Neuronal stem cell (in vitro differentiated cells): ENCODE data around the gene WHRN.

Source experiments
- DNase-seq: peaks from one replicate; pipeline ENCODE4 v3.0.0-alpha.2; 2013; ENCODE audit warnings: low spot score
- H2AFZ ChIP-seq: one replicate; pipeline ENCODE4 v1.6.1; 2013; ENCODE audit warnings: mild to moderate bottlenecking, low read length, inconsistent platforms
- H2AK5ac ChIP-seq: 2 replicates; pipeline ENCODE4 v1.6.1; 2013; ENCODE audit warnings: low read depth, mild to moderate bottlenecking, inconsistent platforms, low read length, moderate library complexity, mixed read lengths
- H2BK120ac ChIP-seq: 2 replicates; pipeline ENCODE4 v1.6.1; 2013; ENCODE audit warnings: low read depth, mild to moderate bottlenecking, inconsistent platforms, low read length, moderate library complexity, mixed read lengths
- H2BK12ac ChIP-seq: one replicate; pipeline ENCODE4 v1.6.1; 2013; ENCODE audit warnings: low read length, inconsistent platforms
- H2BK15ac ChIP-seq: 2 replicates; pipeline ENCODE4 v1.6.1; 2013; ENCODE audit warnings: mild to moderate bottlenecking, low read length, inconsistent platforms, mixed read lengths
- H2BK5ac ChIP-seq: one replicate; pipeline ENCODE4 v1.6.1; 2013; ENCODE audit warnings: inconsistent platforms, mild to moderate bottlenecking, low read length, moderate library complexity
- H3K14ac ChIP-seq: one replicate; pipeline ENCODE4 v1.6.1; 2013; ENCODE audit warnings: low read length, inconsistent platforms
- H3K18ac ChIP-seq: 2 replicates; pipeline ENCODE4 v1.6.1; 2013; ENCODE audit warnings: low read length, inconsistent platforms
- H3K23ac ChIP-seq: 2 replicates; pipeline ENCODE4 v1.6.1; 2013; ENCODE audit warnings: low read depth, mild to moderate bottlenecking, mixed read lengths, low read length, inconsistent platforms; ENCODE audit not compliant: poor library complexity
- H3K27ac ChIP-seq: replicated peaks from 3 replicates; pipeline ENCODE4 v1.5.1; 2013; ENCODE audit warnings: low read length, inconsistent platforms
- H3K27me3 ChIP-seq, 3 experiments: 2 replicates each; pipeline ENCODE4 v1.6.1; 2013; ENCODE audit warnings: low read length in 3 of 3, mild to moderate bottlenecking in 2 of 3, inconsistent platforms in 1 of 3, low read depth in 1 of 3, mixed read lengths in 1 of 3, moderate library complexity in 1 of 3; ENCODE audit not compliant: control insufficient read depth in 3 of 3, insufficient read depth in 3 of 3
- H3K36me3 ChIP-seq, 2 donors: replicated peaks in 1 of 2; 2 replicates each; pipeline ENCODE4 v1.6.1; 2013; ENCODE audit warnings: low read length in 2 of 2; ENCODE audit not compliant: control insufficient read depth in 2 of 2, insufficient read depth in 2 of 2
- H3K4ac ChIP-seq: 2 replicates; pipeline ENCODE4 v1.6.1; 2013; ENCODE audit warnings: inconsistent platforms, mild to moderate bottlenecking, low read length, moderate library complexity
- H3K4me1 ChIP-seq, 2 donors: 1 replicate in 1 of 2; 2 replicates in 1 of 2; pipeline ENCODE4 v1.6.1; 2013; ENCODE audit warnings: low read length in 2 of 2, low read depth in 1 of 2; ENCODE audit not compliant: control insufficient read depth in 2 of 2, insufficient read depth in 1 of 2
- H3K4me2 ChIP-seq: one replicate; pipeline ENCODE4 v1.6.1; 2013; ENCODE audit warnings: mild to moderate bottlenecking, low read length, inconsistent platforms; ENCODE audit not compliant: insufficient read depth, poor library complexity, severe bottlenecking
- H3K4me3 ChIP-seq, 2 donors: 2 replicates each; pipeline ENCODE4 v1.5.1; 2013; ENCODE audit warnings: low read length in 2 of 2, mild to moderate bottlenecking in 2 of 2, inconsistent platforms in 1 of 2, moderate library complexity in 1 of 2
- H3K79me1 ChIP-seq: one replicate; pipeline ENCODE4 v1.6.1; 2013; ENCODE audit warnings: low read depth, mild to moderate bottlenecking, inconsistent platforms, low read length, moderate library complexity
- H3K9ac ChIP-seq: one replicate; pipeline ENCODE4 v1.6.1; 2013; ENCODE audit warnings: mild to moderate bottlenecking, low read depth, low read length, inconsistent platforms; ENCODE audit not compliant: poor library complexity
- H3K9me3 ChIP-seq, 2 donors: replicated peaks in 1 of 2; 2 replicates each; pipeline versions ENCODE3 to v1.6.1; 2013; ENCODE audit warnings: low read length in 2 of 2, mild to moderate bottlenecking in 2 of 2, inconsistent platforms in 1 of 2, low read depth in 1 of 2, mixed read lengths in 1 of 2, moderate library complexity in 1 of 2; ENCODE audit not compliant: control insufficient read depth in 2 of 2, insufficient read depth in 1 of 2
- H4K8ac ChIP-seq: one replicate; pipeline ENCODE4 v1.6.1; 2013; ENCODE audit warnings: low read depth, mild to moderate bottlenecking, inconsistent platforms, low read length, moderate library complexity
- H4K91ac ChIP-seq: one replicate; pipeline ENCODE4 v1.6.1; 2013; ENCODE audit warnings: low read length, low read depth, mild to moderate bottlenecking, inconsistent platforms; ENCODE audit not compliant: poor library complexity
- WGBS, 2 donors: extraction: QIAGEN DNeasy Blood & Tissue Kit; methylation state at CpG; one replicate each; pipeline ENCODE4 v1.1.7; 2013; ENCODE audit warnings: missing lambda C conversion rate in 2 of 2, mixed read lengths in 1 of 2; ENCODE audit not compliant: insufficient read length in 2 of 2, insufficient replicate concordance in 1 of 2; ENCODE audit errors: extremely low coverage in 2 of 2; 5-methylcytosine and 5-hydroxymethylcytosine counted together

The WHRN gene

GRCh38 chr9:114478871-114479270 lies 26.4 kb downstream of the WHRN start:
- Histone ChIP-seq H2AFZ (no peak overlapping the region), H3K4me2 (no peak overlapping the region), H2BK120ac (no peak overlapping the region), H2BK15ac (no peak overlapping the region), H3K27ac (no peak overlapping the region), H4K91ac (no peak overlapping the region), H3K4ac (no peak overlapping the region), H3K23ac (no peak overlapping the region), H3K4me3 (no peak overlapping the region), H3K18ac (no peak overlapping the region), H2BK12ac (no peak overlapping the region), H3K36me3 (peaks cover 0 to 18% of the 10 kb centered on the region in 2 donors), H2AK5ac (no peak overlapping the region), H2BK5ac (no peak overlapping the region), H3K79me1 (no peaks in the 10 kb centered on the region), H3K9me3 (no peaks in the 10 kb centered on the region), H3K9ac (no peak overlapping the region), H4K8ac (no peak overlapping the region), H3K27me3 (no peaks in the 10 kb centered on the region), H3K4me1 (peaks cover 4% of the 10 kb centered on the region in 2 donors), H3K14ac (no peak overlapping the region)
- no CpG with 5 or more reads among the region's 6 CpGs for WGBS, 2 donors
- DNase-seq: no peak

GRCh38 chr9:114478459-114478858 lies 26.8 kb downstream of the WHRN start:
- Histone ChIP-seq H3K4me1 (peaks cover 4 to 5% of the 10 kb centered on the region in 2 donors), H3K27me3 (no peaks in the 10 kb centered on the region), H2BK5ac (no peak overlapping the region), H3K4me2 (no peak overlapping the region), H3K14ac (no peak overlapping the region), H2BK12ac (no peak overlapping the region), H4K8ac (no peak overlapping the region), H3K4me3 (no peak overlapping the region), H3K27ac (no peak overlapping the region), H3K18ac (no peak overlapping the region), H4K91ac (no peak overlapping the region), H3K79me1 (no peaks in the 10 kb centered on the region), H3K23ac (no peak overlapping the region), H3K36me3 (peaks cover 0 to 18% of the 10 kb centered on the region in 2 donors), H3K9ac (no peak overlapping the region), H2AK5ac (no peak overlapping the region), H2BK15ac (no peak overlapping the region), H2AFZ (no peak overlapping the region), H3K4ac (no peak overlapping the region), H2BK120ac (no peak overlapping the region), H3K9me3 (no peaks in the 10 kb centered on the region)
- no CpG with 5 or more reads among the region's 11 CpGs for WGBS, 2 donors
- no peak for DNase-seq

- no peaks in the 10 kb centered on the region for H3K79me1 ChIP-seq
- H3K27me3 ChIP-seq: no peaks in the 10 kb centered on the region
- H4K91ac ChIP-seq: no peak overlapping the region
- peaks cover 3 to 5% of the 10 kb centered on the region in 2 donors for H3K4me1 ChIP-seq
- no peak overlapping the region for H2BK120ac ChIP-seq
- H3K36me3 ChIP-seq: peaks cover 0 to 18% of the 10 kb centered on the region in 2 donors
- no peak overlapping the region for H2AK5ac ChIP-seq
- no peak overlapping the region for H2AFZ ChIP-seq
- H3K4me2 ChIP-seq: no peak overlapping the region
- no peak overlapping the region for H4K8ac ChIP-seq
- no peak overlapping the region for H3K18ac ChIP-seq
- H3K9ac ChIP-seq: no peak overlapping the region
- H3K27ac ChIP-seq: no peak overlapping the region
- H3K23ac ChIP-seq: no peak overlapping the region
- H2BK5ac ChIP-seq: no peak overlapping the region
- WGBS, 2 donors: no CpG with 5 or more reads among the region's 3 CpGs
- no peak overlapping the region for H2BK12ac ChIP-seq
- H3K4ac ChIP-seq: no peak overlapping the region
- H3K4me3 ChIP-seq: no peak overlapping the region
- DNase-seq: no peak
- no peaks in the 10 kb centered on the region for H3K9me3 ChIP-seq
- H2BK15ac ChIP-seq: no peak overlapping the region
- H3K14ac ChIP-seq: no peak overlapping the region
Measured at GRCh38 chr9:114477642-114478041, 27.6 kb downstream of the WHRN start.

GRCh38 chr9:114476891-114477469 lies 28.3 kb downstream of the WHRN start:
- H3K36me3 ChIP-seq: peaks cover 0 to 18% of the 10 kb centered on the region in 2 donors
- no peak overlapping the region for H3K4ac ChIP-seq
- H3K18ac ChIP-seq: no peak overlapping the region
- no peak overlapping the region for H4K91ac ChIP-seq
- H3K27ac ChIP-seq: no peak overlapping the region
- DNase-seq: no peak
- H3K9ac ChIP-seq: no peak overlapping the region
- no peak overlapping the region for H2BK15ac ChIP-seq
- H4K8ac ChIP-seq: no peak overlapping the region
- peaks cover 0 to 5% of the 10 kb centered on the region in 2 donors for H3K4me1 ChIP-seq
- no CpG with 5 or more reads among the region's 9 CpGs for WGBS, 2 donors
- no peak overlapping the region for H2AFZ ChIP-seq
- no peaks in the 10 kb centered on the region for H3K79me1 ChIP-seq
- no peak overlapping the region for H2BK5ac ChIP-seq
- no peak overlapping the region for H3K4me2 ChIP-seq
- no peaks in the 10 kb centered on the region for H3K27me3 ChIP-seq
- no peak overlapping the region for H3K4me3 ChIP-seq
- H2BK120ac ChIP-seq: no peak overlapping the region
- H3K23ac ChIP-seq: no peak overlapping the region
- no peaks in the 10 kb centered on the region for H3K9me3 ChIP-seq
- no peak overlapping the region for H2BK12ac ChIP-seq
- H3K14ac ChIP-seq: no peak overlapping the region
- no peak overlapping the region for H2AK5ac ChIP-seq
